OCI-M2 (cell line): ENCODE measurements around the gene IQSEC3.
"Not testable (repeated sequence)": the region's sequence is repeated elsewhere in the genome, so short reads cannot be mapped to it uniquely, and the experiment has no call there.

Source experiments
- DNase-seq: peaks from one replicate; lab custom pipeline; 2025; ENCODE audit not compliant: unreplicated experiment; lab: John Stamatoyannopoulos, UW

The IQSEC3 gene

GRCh38 chr12:52902-53734 lies 13.4 kb upstream of the IQSEC3 start:
- not testable (repeated sequence) for DNase-seq

GRCh38 chr12:53735-54730 lies 12.5 kb upstream of the IQSEC3 start:
- no peak for DNase-seq

GRCh38 chr12:54750-55535 lies 11.6 kb upstream of the IQSEC3 start:
- DNase-seq, result no peak

- DNase-seq, result no peak
These were observed 9.8 kb upstream of the IQSEC3 start for GRCh38 chr12:56683-57346.

- DNase-seq, result no peak
These were observed 9.0 kb upstream of the IQSEC3 start for GRCh38 chr12:57539-57938.

- DNase-seq, result no peak
These were observed 7.7 kb upstream of the IQSEC3 start for GRCh38 chr12:58832-59231.

GRCh38 chr12:61845-62244 lies 4.7 kb upstream of the IQSEC3 start:
- not testable (repeated sequence) for DNase-seq

GRCh38 chr12:65491-66063 lies 990 bp upstream of the IQSEC3 start:
- not testable (repeated sequence) for DNase-seq

GRCh38 chr12:66782-67504 lies 376 bp downstream of the IQSEC3 start:
- not testable (repeated sequence) for DNase-seq

- not testable (repeated sequence) for DNase-seq
These were observed 3.1 kb downstream of the IQSEC3 start for GRCh38 chr12:69677-70076.

- DNase-seq, result not testable (repeated sequence)
These were observed 4.0 kb downstream of the IQSEC3 start for GRCh38 chr12:70541-70940.

- not testable (repeated sequence) for DNase-seq
These were observed 5.5 kb downstream of the IQSEC3 start for GRCh38 chr12:72018-72417.

GRCh38 chr12:74420-75190 lies 8.0 kb downstream of the IQSEC3 start:
- not testable (repeated sequence) for DNase-seq

- DNase-seq, result not testable (repeated sequence)
These were observed 9.0 kb downstream of the IQSEC3 start for GRCh38 chr12:75541-75940.

GRCh38 chr12:76102-76501 lies 9.5 kb downstream of the IQSEC3 start:
- not testable (repeated sequence) for DNase-seq

- not testable (repeated sequence) for DNase-seq
These were observed 10.0 kb downstream of the IQSEC3 start for GRCh38 chr12:76551-76950.

GRCh38 chr12:77101-77719 lies 10.6 kb downstream of the IQSEC3 start:
- not testable (repeated sequence) for DNase-seq

GRCh38 chr12:77769-78383 lies 11.3 kb downstream of the IQSEC3 start:
- not testable (repeated sequence) for DNase-seq
